ENCODE measurements around the gene INVS.

- TF ChIP-seq CTCF (IDR thresholded peaks at IDR 0.05; ENCODE audit: extremely low read depth in 1 of 2, insufficient read depth in 1 of 2, low read depth in 1 of 2, low read length in 2 of 2) = no peak
- no peak for TF ChIP-seq MAX (IDR thresholded peaks at IDR 0.05; ENCODE audit: insufficient read depth, insufficient read length)
- no peak for TF ChIP-seq EZH2 (IDR thresholded peaks at IDR 0.05; ENCODE audit: borderline replicate concordance, low read depth, low read length, severe bottlenecking)
- TF ChIP-seq MYC (IDR thresholded peaks at IDR 0.05; ENCODE audit: low read depth, low read length) = no peak
- TF ChIP-seq POLR2A (IDR thresholded peaks at IDR 0.05; ENCODE audit: low read depth, low read length) = no peak
- no peak for TF ChIP-seq POLR2AphosphoS5 (IDR thresholded peaks at IDR 0.05; ENCODE audit: insufficient read depth, low read depth, low read length)
- no peak for TF ChIP-seq GATA2 (IDR thresholded peaks at IDR 0.05; ENCODE audit: insufficient read depth, insufficient read length, low read depth, low read length)
- no peak for TF ChIP-seq JUN (IDR thresholded peaks at IDR 0.05; ENCODE audit: borderline replicate concordance, insufficient read depth, insufficient read length, low read depth)
These were observed 32.5 kb upstream of the INVS start for GRCh38 chr9:100066539-100066938.
